Stimulated activated CD8-positive, alpha-beta memory T cell treated with anti-CD3 and anti-CD28 coated beads, Interleukin-12 subunit alpha, Interleukin-12 subunit beta, amount 100 ng/mL, for 24 hours (primary cell): Measurements from ENCODE around the gene DEK.
"Not testable (repeated sequence)": the region's sequence is repeated elsewhere in the genome, so short reads cannot be mapped to it uniquely, and the experiment has no call there.

Experiments
- DNase-seq: peaks from one replicate; pipeline ENCODE4 v3.0.0-alpha.2; 2020; ENCODE audit errors: extremely low read depth

Gene DEK, protein sequence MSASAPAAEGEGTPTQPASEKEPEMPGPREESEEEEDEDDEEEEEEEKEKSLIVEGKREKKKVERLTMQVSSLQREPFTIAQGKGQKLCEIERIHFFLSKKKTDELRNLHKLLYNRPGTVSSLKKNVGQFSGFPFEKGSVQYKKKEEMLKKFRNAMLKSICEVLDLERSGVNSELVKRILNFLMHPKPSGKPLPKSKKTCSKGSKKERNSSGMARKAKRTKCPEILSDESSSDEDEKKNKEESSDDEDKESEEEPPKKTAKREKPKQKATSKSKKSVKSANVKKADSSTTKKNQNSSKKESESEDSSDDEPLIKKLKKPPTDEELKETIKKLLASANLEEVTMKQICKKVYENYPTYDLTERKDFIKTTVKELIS

DNA sequence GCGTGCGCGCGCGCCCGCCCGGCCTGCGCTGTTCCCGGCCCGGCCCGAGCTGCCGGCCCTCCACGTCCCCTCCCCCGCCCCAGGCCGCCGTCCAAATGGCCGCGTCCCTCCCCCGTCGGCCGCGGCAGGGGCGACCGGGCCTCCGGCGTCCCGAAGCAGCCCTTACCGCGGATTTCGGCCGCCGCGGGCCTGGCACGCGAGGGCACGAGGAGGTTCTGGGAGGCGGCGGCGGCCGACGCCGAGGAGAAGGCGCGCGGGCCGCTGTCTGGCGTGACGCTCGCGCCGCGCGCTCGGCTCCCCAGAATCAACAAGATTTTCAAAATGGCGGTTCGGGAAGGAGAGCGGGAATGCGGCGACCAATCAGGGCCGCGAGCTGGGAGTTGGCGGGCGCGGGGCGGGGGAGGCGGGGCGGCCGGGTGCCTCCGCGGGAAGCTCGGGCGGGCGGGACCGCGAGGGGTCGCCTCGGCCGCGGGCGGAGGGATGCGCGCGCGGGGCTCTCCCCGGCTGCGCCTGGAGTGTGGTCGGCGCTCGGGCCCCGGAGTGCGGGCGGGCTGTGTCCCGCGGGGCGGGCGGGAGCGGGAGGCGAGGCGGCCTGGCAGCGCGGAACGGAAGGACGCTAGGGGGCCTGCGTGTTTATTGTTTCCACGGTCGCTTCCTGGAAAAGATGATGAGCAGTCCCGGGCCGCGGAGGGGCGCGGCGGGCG lies at the start of gene DEK:
TSS of gene DEK (minus strand) at position 312 of the 704 bp plus-strand sequence. CDS start 543 bp downstream, outside the sequence.
- peak; percentile 61 for DNase-seq

DNA sequence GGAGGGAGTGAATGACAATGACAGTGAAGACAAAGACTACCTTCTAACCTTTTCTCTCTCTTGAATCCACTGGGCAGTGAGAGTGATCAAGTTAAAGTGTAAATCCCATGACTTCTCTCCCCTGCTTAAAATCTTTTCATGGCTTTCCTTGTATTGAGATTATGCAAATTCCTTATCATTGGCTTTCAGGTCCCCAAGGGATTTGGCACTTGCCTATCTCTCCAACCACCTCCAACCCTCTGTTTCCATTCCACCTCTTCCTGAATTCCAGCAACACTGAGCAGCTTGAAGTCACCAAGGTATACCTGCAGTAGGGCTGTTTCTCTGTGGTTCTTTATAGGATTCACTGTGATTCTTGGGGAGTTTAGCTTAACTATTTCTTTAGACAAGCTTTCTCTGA lies 48.0 kb upstream of the DEK start:
- DNase-seq, result no peak

DNA sequence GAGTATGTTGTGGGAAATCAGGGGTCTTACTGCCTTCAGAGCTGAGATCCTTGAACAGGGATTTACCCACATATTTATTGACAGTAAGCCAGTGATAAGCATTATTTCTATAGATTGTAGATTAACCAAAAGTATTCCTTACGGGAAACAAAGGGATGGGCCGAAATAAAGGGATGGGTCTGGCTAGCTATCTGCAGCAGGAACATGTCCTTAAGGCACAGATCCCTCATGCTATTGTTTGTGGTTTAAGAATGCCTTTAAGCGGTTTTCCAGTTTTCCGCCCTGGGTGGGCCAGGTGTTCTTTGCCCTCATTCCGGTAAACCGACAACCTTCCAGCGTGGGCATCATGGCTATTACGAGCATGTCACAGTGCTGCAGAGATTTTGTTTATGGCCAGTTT lies 45.7 kb upstream of the DEK start:
- DNase-seq, result not testable (repeated sequence)

DNA sequence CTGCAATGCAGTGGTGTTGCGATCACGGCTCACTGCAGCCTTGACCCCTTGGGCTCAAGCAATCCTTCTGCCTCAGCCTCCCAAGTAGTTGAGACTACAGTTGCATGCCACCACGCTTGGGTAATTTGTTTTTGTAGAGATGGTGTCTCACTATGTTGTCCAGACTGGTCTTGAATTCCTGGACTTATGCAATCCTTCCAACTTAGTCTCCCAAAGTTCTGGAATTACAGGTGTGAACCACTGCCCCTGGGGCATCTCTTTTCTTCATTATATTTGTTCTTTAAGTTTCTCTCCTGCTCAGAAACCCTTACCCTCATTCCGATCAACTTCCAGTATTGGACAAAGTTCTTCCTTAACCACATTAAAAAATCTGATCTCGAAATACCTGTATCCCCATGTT lies 44.7 kb upstream of the DEK start:
- DNase-seq, result no peak

DNA sequence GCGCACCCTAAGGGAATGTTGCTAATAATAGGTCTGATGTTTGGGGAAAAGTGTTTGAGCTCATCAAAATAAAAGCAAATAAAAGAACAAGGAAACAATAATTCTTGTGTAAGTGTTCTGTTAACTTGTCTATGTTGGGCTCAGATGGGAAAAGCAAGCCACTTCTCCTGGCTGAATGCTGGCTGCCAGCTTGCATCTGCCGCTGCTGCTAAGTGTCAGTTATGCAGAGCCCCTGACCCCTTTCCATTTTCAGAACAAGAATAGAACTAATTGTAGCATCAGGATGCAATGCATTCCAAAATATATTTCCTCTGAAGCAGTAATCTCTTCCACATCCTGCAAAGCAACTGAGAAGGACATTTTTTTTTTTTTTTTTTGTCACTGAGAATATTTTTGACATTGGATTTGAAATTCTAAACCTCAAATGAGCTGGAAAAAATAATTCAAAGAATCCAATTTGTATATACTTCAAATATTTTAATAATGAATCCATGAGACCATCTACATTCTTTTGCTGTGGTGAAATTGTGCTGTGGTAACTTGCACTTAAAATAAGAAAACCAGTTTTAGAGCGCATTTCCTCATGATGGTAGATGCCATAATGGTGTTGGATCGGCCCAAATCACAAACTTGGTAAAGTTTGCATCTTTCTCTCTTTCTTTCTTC lies 43.9 kb upstream of the DEK start:
- DNase-seq, result no peak

DNA sequence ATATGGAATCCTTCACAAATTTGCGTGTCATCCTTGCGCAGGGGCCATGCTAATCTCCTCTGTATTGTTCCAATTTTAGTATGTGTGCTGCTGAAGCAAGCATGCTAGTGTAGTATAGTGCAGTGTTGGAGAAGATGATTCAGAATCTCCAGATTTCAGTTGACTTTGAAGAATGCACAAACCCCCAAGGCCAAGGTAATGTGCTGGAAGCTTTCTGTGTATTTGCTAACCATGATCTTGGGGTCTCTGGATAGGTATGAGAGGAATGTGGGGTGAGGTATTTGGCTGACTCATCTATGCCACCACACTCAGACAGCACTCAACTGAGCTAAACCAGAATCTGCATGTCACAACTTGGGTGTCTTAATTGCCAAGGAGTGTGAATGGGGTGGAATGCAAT lies 42.6 kb upstream of the DEK start:
- DNase-seq, result no peak

DNA sequence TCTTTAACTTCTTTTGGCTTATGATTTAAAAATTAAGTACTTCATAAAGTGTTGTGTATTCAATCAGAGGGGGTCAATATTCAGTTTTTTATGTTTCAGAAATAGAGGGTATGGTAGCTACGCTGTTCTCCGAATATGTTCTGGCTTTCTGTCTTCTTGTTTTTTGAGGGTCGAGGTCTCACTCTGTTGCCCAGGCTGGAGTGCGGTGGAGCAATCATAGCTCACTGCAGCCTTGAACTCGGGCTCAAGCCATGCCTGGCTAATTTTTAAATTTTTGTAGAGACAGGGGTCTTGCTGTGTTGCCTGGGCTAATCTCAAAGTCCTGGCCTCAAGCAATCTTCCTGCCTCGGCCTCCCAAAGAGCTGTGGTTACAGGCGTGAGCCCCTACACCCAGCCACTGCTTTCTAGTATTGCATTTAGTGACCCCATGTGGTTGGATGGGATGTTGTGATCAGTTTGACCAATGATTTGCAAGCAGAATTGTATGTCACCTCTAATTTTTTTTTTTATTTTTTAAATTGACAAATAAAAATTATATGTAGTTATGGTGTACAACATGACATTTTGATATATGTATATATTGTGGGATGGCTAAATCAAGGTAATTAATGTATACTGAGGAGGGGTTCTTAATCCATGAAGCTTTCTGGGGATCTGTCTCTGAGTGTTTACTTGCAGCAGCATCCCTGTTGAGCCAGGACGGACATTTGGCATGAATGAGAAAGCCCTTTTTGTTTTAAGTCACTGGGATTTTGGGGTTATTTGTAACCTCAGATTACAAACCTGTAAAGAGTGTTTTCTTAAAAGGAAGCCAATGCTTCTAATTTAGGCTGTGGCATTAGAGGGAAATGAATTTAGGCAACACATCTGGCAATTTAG lies 38.5 kb upstream of the DEK start:
- DNase-seq, result no peak

DNA sequence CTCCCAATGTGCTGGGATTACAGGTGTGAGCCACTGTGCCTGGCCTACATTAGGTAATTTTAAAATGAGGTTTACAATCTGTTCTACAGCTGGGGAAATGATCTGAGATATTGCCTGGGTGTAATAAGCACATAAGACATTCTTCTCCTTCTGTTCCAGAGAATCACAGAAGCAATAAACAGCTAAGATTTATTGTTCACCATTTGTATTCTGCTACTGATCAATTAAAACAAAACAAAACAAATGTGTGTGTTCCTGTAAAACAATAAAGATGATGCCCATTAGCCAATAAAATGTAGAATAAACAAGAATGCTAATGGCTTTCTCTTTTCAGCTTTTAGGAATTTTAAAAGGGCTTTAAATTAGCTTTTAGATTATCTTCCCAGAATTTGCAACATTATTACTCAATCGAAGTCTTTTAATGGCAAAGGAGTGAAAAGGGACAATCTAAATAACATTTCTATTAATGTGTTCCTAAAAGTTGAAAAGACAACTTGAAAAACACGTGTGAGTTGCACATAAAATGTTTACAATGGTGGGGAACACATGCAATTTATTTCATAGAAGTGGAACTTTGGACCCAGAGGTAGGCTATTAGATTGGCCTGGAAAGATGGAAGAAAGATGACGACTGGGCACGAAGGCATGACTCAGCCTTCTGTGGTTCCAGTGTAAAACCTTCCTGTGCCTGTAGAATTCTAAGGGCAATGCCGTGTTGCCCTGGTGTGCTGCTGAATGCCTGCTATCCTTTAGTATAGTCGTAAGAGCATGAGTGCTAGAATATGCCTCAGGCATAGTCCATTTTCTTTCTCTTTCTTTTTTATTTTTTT lies 29.0 kb upstream of the DEK start:
- DNase-seq, result no peak

DNA sequence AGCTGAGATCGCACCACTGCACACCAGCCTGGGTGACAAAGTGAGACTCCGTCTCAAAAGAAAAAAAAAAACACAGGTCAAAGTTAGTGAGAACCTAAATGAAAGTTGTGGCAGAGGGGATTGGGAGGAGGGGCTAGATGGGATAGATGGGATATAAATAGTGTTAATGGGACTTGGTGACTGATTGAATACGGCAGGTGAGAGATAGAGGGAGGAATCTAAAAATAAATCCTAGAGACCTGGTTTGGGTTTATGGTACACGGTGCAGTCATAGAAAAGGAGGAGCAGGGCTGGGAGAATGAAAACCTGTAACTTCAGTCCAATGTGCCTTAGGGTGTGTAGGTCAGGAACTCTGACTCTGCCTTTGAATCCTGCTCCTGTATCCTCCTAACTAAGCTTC lies 25.0 kb upstream of the DEK start:
- no peak for DNase-seq

DNA sequence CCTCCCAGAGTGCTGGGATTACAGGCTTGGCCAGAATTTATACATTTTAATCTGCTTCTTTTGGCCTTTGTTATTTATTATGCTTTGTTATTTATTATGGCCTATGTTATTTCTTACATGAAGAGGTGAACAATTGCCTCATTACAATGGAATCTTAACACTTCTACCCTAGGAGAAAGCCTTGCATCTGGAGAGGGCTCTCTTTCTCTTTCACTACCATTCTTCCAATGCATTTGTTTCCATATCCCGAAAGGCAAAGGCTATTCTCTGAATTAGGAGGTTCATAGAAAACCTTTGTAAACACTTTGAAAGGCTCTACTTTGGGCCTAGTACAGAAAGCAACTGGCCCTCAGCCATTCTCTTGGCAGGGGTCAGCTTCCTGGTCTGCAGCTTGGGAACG lies 19.9 kb upstream of the DEK start:
- no peak for DNase-seq

DNA sequence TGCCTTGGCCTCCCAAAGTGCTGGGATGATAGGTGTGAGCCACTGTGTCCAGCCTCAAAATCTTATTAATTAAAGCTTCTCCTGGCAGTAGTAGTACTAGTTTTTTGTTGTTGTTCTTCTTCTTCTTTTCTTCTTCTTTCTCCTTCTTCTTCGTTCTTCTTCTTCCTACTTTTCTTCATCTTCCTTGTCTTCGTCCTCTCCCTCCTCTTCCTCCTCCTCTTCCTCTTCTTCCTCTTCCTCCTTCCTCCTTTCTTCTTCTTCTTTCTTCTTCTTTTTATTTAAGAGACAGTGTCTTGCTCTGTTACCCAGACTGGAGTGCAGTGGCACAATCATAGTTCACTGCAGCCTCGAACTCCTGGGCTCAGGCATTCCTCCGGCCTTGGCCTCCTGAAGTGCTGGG lies 17.2 kb upstream of the DEK start:
- DNase-seq, result no peak

DNA sequence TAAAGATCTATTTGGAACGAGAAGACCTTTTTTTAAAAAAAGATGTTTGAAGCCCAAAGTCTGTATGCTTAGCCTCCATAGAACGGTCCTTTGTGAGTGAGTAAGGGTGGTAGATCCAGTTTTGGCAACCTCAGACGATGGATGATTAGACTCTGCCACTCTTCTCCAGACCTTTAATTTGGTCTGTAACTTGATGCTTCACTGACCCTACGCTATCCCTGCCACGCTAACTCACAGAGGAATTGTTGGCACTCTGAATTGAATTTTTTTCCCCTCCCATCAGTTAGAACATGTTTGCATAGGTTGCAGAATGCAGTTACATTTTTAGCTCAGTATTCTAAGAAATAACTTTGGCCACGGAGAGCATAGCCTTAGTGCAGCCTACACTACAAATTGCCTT lies 15.8 kb upstream of the DEK start:
- no peak for DNase-seq

DNA sequence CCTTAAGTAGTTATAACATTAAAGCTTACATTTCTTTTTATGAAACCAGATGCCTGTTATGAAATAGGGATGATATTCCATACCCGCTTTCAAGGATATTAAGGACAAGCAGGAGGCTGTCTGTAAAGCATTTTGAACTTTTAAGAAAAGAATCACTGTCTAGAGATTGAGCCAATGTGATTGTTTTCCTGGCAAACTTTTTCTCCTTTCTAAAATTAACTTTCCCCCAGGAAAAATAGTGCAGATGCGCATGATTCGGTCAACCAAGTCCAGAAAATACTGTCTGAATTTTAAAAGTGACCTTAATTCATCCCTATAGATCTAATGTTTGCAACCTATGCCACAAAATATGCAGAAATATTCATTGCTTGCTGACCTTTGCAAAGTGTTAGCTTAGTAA lies 15.1 kb upstream of the DEK start:
- no peak for DNase-seq

DNA sequence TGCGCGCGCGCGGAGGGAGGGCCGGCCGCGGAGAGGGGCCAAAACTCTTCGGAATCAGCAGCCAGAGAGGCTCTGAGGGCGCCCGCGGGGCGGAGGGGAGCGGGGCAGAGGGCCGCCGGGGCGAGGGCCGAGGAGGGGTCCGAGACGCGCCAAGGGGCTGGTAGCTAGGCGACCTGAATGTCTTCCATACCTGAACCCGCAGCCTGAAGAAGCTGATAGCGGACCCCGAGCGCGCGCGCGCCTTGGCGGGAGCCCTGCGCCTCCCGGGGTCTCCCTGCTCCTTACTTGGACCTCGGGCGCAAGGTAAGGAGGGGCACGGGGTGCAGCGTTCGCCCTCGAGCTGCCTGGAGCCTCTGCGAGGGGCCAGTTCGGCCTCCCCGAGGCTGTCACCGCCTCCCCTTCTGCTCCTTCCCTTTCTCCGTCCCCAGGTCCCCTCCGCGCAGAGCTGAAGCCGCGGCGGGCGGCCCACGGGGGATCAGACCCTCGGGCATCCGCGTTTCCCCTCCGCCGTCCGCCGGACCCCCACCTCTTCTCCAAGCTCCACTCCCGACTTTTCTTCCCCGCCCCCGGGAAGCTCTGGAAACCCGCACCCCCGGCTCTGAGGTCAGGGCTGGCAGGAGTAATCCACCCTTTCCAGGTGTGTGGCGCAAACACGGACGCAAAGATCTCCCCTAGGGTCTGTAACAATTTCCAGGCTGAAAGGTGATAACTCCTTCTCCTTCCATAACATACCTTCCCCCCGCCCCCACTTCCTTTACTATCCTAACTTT lies 13.1 kb upstream of the DEK start:
- DNase-seq, result no peak

DNA sequence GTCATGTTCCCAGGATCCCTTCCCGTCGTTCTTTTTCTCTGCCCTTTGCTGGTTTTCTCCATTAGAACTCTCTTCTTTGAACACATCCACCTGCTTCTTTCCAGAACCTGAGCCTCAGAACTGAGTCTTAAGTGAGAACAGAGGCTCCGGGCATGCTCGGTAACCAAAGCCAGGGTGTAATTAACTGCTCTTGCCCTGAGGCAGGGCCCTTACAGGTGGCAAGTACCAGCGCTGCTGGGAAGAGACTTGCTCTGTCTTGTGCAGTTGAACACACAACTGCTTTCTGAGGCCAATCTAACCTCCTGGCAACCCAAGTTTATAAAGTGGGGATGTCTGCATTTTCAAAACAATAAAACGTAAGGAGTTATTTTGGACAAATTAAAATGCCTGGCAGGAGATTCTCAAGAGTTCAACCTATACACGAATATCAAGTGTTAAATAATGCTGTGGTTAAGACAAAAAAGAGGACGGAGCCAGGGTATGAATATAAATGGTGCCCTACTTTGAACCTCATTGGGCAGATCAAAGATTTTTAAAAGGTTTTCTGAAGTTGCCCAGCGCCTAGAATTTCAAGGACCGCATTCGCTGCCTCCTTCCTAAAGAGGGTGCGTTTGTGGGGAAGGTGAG lies 12.4 kb upstream of the DEK start:
- no peak for DNase-seq

DNA sequence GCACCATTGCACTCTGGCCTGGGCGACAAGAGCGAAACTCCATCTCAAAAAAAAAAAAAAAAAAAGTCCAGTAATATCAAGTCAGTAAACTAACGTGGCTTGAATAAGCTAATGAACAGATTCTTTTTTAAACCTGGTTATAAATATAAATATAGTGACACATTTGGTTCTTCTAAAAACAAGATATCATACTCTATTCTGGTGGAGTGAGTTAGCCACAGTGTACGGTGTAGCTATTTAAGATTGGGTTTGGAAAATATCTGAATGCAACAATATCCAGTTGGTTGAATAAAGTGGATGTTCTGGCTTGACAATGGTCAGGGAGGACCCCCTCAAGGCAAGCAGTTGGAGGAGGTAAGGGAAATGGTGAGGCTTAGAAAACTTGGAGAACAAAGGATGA lies 5.9 kb upstream of the DEK start:
- DNase-seq, result no peak

DNA sequence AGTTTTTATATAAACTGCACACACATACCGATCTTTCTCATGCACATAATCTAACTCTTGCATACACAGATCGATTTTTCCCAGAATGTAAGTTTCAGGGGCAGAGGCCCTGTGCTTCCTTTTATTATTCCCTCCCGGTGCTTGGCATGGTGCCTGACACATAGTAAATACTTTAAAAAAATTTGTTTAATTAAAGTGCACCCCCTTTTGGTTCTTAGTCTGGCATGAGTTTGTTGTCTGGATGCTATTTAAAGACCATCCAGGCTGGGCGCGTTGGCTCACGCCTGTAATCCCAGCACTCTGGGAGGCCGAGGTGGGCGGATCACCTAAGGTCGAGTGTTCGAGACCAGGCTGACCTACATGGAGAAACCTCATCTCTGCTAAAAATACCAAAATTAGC lies 5.4 kb upstream of the DEK start:
- no peak for DNase-seq

DNA sequence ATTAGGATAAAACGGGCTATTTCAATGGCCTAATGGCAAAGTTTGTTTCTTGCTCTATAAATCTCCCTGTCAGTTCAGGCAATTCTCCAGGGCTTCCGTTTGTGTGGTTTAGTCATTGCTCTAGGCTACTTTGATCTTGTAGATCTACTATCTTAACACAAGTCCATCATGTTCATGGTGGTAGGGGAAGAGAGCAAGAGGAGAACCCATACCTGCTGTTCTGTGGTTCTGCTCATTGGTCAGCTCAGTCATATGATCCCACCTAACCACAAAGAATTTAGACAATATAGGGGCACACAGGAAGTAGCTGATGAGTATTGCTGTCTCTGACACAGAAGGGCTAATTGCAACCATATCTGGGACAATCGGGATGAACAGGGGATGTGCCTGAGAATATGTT lies 4.9 kb upstream of the DEK start:
- no peak for DNase-seq

DNA sequence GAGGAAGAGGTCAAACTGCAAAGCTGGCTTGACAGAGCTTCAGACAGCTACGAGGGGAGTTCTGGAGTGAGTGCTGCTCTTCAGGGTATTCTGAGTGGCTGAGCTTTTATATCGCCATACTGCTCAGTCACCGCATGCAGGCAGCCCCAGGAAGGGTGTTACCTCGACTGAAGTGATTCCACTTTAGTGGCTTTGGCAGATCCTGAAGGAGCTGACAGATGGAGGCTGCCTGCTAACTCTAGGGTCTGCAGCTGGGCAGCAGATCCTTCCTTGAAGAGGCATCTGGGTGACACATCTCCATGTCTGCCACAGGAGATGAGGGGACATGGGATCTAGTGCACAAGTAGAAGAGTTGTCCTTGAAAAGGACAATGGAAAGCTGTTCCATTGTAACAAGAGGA lies 3.7 kb upstream of the DEK start:
- DNase-seq, result no peak

DNA sequence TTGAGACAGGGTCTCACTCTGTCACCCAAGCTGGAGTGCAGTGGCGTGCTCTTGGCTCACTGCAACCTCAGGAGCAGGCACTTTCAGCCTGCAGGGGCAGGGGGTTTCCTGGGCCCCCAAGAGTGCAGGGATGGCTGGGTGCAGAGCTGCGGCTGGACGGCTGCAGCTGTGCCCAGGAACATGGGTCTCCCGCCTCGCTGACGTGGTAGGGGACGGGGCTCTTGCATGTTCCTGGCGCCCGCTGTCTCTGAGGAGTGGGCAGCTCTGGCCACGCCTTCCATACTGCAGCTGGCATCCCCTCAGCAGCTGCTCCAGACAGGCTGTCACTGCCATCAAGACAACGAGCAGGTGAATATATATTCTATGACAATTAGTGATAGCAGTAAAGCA lies 2.2 kb upstream of the DEK start:
- no peak for DNase-seq
